Activated CD4-positive, alpha-beta T cell treated with anti-CD3 and anti-CD28 coated beads for 24 hours (primary cell): ENCODE results near the gene PAK4.
"Not testable (repeated sequence)": the region's sequence is repeated elsewhere in the genome, so short reads cannot be mapped to it uniquely, and the experiment has no call there.

Source experiments
- DNase-seq, 2 donors: peaks; one replicate each; pipeline ENCODE4 v3.0.0-alpha.2; 2020; ENCODE audit warnings: low read depth in 2 of 2

The PAK4 gene

GRCh38 chr19:39125554-39126311 is at the start of gene PAK4:
Gene PAK4 (plus strand): TSS chr19:39125786. CDS start chr19:39169554, 43,768 bp downstream.
- peak; percentile 98 for DNase-seq

- no peak for DNase-seq
These were observed 48.3 kb upstream of the PAK4 start for GRCh38 chr19:39077323-39077722.

GRCh38 chr19:39078436-39079200 is 47.0 kb upstream of the PAK4 start:
- DNase-seq, result no peak

- DNase-seq, result no peak
These were observed 45.2 kb upstream of the PAK4 start for GRCh38 chr19:39080431-39080830.

GRCh38 chr19:39082167-39082566 is 43.4 kb upstream of the PAK4 start:
- DNase-seq, result no peak

GRCh38 chr19:39082745-39083598 is 42.6 kb upstream of the PAK4 start:
- no peak for DNase-seq

- DNase-seq, result no peak
These were observed 42.0 kb upstream of the PAK4 start for GRCh38 chr19:39083599-39083982.

GRCh38 chr19:39083983-39084731 is 41.4 kb upstream of the PAK4 start, which contains the start of gene ACP7:
Gene ACP7 (plus strand): TSS chr19:39084368. CDS start chr19:39085270, 902 bp downstream.
- peak in 1 of 2 donors; percentile 6 for DNase-seq

GRCh38 chr19:39084732-39085080 is 40.9 kb upstream of the PAK4 start:
- DNase-seq, result no peak

GRCh38 chr19:39085392-39085791 is 40.2 kb upstream of the PAK4 start:
- no peak for DNase-seq

GRCh38 chr19:39086386-39086785 is 39.2 kb upstream of the PAK4 start:
- no peak for DNase-seq

- DNase-seq, result no peak
These were observed 37.5 kb upstream of the PAK4 start for GRCh38 chr19:39087907-39088686.

GRCh38 chr19:39090016-39090415 is 35.6 kb upstream of the PAK4 start:
- not testable (repeated sequence) for DNase-seq

- no peak for DNase-seq
These were observed 34.7 kb upstream of the PAK4 start for GRCh38 chr19:39090881-39091280.

- DNase-seq, result not testable (repeated sequence)
These were observed 29.6 kb upstream of the PAK4 start for GRCh38 chr19:39095799-39096540.

GRCh38 chr19:39097299-39097698 is 28.3 kb upstream of the PAK4 start:
- DNase-seq, result no peak

GRCh38 chr19:39097721-39098120 is 27.9 kb upstream of the PAK4 start:
- DNase-seq, result no peak

GRCh38 chr19:39098365-39099269 is 27.0 kb upstream of the PAK4 start:
- no peak for DNase-seq

- DNase-seq, result no peak
These were observed 26.2 kb upstream of the PAK4 start for GRCh38 chr19:39099341-39099740.
